Mesothelial cell of epicardium (in vitro differentiated cells): Measurements from ENCODE around the gene OPRM1. TPM values are rescaled to one million over a fixed set of nuclear protein-coding genes. Genes with fewer than 3 reads are reported as not detected.

Experiments used
- DNase-seq, 2 experiments: peaks; one replicate each; pipeline ENCODE4 v3.0.0; 2021; ENCODE audit warnings: low spot score in 2 of 2; ENCODE audit not compliant: unreplicated experiment in 2 of 2
- H3K27ac Mint-ChIP-seq: 2 replicates; pipeline ENCODE4 v1.8.0; 2021; ENCODE audit warnings: mixed read lengths
- H3K27me3 Mint-ChIP-seq: 2 replicates; pipeline ENCODE4 v1.8.0; 2021; ENCODE audit warnings: low read depth, mixed read lengths
- H3K36me3 Mint-ChIP-seq: 2 replicates; pipeline ENCODE4 v1.8.0; 2021; ENCODE audit warnings: mixed read lengths
- H3K4me1 Mint-ChIP-seq: 2 replicates; pipeline ENCODE4 v1.8.0; 2021; ENCODE audit warnings: mixed read lengths
- H3K4me3 Mint-ChIP-seq: 2 replicates; pipeline ENCODE4 v1.8.0; 2021; ENCODE audit warnings: mild to moderate bottlenecking, moderate library complexity, mixed read lengths
- H3K9me3 Mint-ChIP-seq: 2 replicates; pipeline ENCODE4 v1.8.0; 2021; ENCODE audit warnings: mixed read lengths
- total RNA-seq: library from RNA; stranded (reverse); gene quantifications from 3 replicates; pipeline ENCODE4 v1.2.1, GENCODE V29; 2021
- TF ChIP-seq, protein P1 (sequence below): fragments of 200-600 bp; sonication (generic); IDR thresholded peaks from one replicate; pipeline ENCODE4 v1.5.0; 2021; ENCODE audit warnings: antibody characterized with exemption; ENCODE audit not compliant: unreplicated experiment

Gene OPRM1
- total RNA-seq, 1 donor from 2014 or later = not detected

DNA sequence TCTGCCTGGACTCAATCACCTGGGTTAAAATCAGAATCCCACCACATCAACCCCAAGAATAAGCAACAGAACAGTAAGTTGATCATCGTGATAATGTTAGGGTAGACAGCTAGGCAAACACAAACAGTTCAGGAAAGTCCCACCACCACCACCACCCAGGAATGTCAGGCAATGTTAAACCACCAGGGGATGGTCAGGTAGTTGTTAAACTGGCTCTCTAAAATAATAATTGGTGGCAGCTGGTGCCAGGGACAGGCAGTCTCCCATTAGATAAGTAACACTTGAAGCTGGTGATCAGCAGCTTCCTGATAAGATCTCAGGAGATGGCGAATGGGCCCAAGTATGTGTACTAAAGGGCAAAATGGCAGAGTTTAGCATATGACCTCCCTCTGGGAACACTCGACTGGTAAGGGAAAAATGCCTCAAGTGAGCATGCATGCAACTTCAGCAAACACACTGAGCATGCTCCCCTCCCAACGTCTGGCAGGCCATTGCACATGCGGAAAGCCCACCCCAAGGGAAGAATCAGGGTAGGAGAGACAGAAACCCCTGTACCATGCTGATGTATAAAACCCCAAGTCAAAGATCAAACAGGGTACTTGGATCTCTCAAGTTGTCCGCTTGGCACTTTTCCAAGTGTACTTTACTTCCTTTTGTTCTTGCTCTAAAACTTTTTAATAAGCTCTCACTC, 250.9 kb downstream of the OPRM1 start:
- no peak for DNase-seq
- no peak overlapping the region for H3K27ac Mint-ChIP-seq
- H3K36me3 Mint-ChIP-seq = peaks cover 5% of the 10 kb centered on the region
- TF ChIP-seq, protein P1, sequence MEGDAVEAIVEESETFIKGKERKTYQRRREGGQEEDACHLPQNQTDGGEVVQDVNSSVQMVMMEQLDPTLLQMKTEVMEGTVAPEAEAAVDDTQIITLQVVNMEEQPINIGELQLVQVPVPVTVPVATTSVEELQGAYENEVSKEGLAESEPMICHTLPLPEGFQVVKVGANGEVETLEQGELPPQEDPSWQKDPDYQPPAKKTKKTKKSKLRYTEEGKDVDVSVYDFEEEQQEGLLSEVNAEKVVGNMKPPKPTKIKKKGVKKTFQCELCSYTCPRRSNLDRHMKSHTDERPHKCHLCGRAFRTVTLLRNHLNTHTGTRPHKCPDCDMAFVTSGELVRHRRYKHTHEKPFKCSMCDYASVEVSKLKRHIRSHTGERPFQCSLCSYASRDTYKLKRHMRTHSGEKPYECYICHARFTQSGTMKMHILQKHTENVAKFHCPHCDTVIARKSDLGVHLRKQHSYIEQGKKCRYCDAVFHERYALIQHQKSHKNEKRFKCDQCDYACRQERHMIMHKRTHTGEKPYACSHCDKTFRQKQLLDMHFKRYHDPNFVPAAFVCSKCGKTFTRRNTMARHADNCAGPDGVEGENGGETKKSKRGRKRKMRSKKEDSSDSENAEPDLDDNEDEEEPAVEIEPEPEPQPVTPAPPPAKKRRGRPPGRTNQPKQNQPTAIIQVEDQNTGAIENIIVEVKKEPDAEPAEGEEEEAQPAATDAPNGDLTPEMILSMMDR = no peak
- peaks cover 29% of the 10 kb centered on the region for H3K4me1 Mint-ChIP-seq
- H3K27me3 Mint-ChIP-seq = no peaks in the 10 kb centered on the region
- H3K4me3 Mint-ChIP-seq = no peak overlapping the region
- H3K9me3 Mint-ChIP-seq = peaks cover 24% of the 10 kb centered on the region

DNA sequence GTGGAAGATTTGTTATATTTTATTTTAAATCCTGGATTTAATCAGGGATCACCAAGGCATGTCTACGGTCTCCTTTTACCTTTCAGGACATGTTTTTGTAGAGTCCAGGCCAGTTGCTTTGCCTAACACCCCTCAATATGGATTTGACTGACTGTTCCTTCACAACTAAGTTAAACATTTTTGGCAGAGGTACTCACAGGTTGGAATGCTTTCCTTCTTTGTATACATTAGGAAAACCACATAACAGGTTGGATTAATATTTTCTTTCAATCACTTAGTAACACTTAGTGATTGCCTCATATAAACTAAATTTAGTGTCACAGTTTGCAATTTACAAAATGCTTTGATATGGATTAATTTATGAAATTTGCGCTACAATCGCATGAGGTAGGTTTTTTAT, 253.0 kb downstream of the OPRM1 start:
- H3K36me3 Mint-ChIP-seq = peaks cover 5% of the 10 kb centered on the region
- no peak for DNase-seq
- peaks cover 24% of the 10 kb centered on the region for H3K9me3 Mint-ChIP-seq
- peak overlapping the region; percentile 92 for H3K27ac Mint-ChIP-seq
- TF ChIP-seq, protein P1 = no peak
- no peaks in the 10 kb centered on the region for H3K27me3 Mint-ChIP-seq
- peaks cover 17% of the 10 kb centered on the region for H3K4me1 Mint-ChIP-seq
- H3K4me3 Mint-ChIP-seq = no peak overlapping the region

DNA sequence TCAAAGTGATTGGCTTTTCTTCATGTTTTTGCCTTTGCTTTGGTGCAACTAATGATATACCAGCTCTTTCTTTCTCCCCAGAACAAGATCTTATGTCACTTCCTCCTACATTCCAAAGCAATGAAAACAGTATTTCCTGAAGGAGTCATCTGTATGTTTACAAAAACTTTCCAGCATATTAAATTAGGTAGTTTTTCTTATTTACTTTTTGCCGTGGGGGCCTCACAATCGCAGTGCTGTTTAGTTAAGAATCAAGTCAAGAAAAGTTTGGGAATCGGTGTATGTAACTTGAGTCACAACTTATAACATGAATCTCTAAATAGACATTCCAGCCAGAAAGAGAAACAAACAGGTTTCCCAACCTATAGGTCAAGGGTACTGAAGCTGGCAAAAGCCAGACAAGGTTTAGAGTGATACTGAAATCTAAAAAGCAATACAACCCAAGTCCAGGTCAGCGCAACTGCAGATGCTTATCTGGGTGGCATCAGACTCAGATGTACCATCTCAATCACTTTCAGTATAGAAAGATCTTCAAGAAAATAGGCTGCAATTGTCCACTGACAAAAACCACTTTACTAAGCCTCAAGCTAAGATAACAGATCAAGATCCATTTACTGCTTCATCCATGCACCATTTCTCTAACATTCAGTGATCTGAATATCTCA, 253.9 kb downstream of the OPRM1 start:
- no peak for DNase-seq
- peaks cover 5% of the 10 kb centered on the region for H3K36me3 Mint-ChIP-seq
- TF ChIP-seq, protein P1 = no peak
- no peaks in the 10 kb centered on the region for H3K27me3 Mint-ChIP-seq
- no peak overlapping the region for H3K4me3 Mint-ChIP-seq
- H3K27ac Mint-ChIP-seq = peak overlapping the region; percentile 92
- peaks cover 24% of the 10 kb centered on the region for H3K9me3 Mint-ChIP-seq
- peaks cover 22% of the 10 kb centered on the region for H3K4me1 Mint-ChIP-seq

DNA sequence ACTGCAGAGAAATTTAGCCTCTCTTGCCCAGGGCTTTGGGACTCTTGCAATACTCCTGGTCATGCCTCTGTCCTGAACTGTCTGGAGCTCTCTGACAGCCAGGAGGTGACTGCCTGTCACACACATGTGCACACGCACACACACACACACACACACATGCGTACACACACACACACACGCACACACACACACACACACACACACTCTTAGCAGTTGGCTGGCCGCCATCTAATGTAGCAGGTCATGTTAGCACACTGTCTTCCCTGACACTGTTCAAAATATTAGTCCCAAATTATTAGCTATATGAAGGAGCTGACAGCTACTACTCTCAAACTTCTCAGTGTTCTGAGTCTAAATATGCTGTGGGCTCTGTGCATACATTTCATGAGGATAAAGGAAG, 256.7 kb downstream of the OPRM1 start:
- Mint-ChIP-seq H3K36me3 (peaks cover 1% of the 10 kb centered on the region), H3K9me3 (peaks cover 16% of the 10 kb centered on the region), H3K27ac (no peak overlapping the region), H3K4me3 (no peak overlapping the region), H3K27me3 (no peaks in the 10 kb centered on the region), H3K4me1 (peaks cover 22% of the 10 kb centered on the region)
- no peak for DNase-seq
- TF ChIP-seq, protein P1 = no peak
